Measurements from ENCODE around the gene CHRNA5. TPM values are rescaled to one million over a fixed set of nuclear protein-coding genes. Genes with fewer than 3 reads are reported as not detected.
A peak's percentile ranks its signal among the peaks of the same experiment; 100 is the strongest.

Gene CHRNA5
- total RNA-seq, 2 donors from 2014 or later, result 0.74 to 3.1 TPM

DNA sequence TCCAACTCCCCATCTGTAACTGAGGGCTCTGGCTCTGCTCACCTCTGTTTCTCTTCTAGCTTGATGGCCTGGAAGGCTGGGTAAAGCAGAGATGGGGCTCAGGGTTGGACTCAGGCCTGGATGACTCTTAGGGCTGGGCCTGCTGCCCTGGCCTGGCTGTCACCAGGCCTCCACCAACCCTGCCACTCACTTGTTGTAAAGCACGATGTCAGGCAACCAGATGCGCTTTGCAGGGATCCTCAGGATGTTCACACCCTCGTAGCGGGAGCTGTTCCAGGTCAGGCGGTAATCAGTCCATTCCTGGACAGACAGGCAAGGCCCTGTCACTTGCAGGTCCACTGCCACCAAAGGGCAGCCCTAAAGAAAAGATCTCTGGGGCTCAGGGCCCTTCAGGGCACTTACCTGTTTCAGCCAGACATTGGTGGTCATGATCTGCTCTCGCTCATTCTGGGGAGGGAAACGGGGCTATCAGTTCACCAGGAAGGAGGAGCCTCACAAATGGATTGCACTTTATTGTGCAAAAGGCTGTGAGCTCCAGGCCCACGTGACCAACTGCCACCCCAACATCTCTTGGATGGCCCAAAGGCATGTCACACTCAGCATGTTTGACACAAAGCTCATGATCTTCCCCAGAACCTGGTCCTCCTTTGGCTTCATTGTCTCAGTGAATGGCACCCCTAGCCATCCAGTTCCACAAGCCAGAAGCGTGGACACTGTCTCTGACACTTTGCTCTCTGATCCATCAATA is 65.7 kb downstream of the CHRNA5 start:
- intact Hi-C loops (cut with DNase I), result no loop called here
- peak; percentile 52 for DNase-seq (ENCODE audit: low spot score)

DNA sequence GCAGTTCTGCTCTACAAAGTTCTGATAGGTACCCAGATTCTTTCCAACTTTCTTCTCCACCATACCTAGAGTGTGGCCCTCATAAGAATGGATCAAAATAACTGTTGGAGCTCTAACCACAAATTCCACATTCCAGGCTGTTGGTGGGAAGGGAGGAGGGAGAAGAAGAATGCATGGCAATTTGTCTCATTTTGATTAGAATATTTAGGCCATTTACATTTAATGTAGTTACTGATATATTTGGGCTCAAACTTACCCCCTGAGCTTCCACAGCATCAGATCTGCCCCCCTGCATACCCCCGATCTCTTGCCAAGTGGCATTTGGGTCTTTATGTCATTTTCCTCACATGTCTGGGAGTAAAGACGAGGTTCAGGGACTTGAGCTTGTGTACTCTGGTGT is 68.0 kb downstream of the CHRNA5 start:
- intact Hi-C loops (cut with DNase I), result no loop called here
- no peak for DNase-seq (ENCODE audit: low spot score)

DNA sequence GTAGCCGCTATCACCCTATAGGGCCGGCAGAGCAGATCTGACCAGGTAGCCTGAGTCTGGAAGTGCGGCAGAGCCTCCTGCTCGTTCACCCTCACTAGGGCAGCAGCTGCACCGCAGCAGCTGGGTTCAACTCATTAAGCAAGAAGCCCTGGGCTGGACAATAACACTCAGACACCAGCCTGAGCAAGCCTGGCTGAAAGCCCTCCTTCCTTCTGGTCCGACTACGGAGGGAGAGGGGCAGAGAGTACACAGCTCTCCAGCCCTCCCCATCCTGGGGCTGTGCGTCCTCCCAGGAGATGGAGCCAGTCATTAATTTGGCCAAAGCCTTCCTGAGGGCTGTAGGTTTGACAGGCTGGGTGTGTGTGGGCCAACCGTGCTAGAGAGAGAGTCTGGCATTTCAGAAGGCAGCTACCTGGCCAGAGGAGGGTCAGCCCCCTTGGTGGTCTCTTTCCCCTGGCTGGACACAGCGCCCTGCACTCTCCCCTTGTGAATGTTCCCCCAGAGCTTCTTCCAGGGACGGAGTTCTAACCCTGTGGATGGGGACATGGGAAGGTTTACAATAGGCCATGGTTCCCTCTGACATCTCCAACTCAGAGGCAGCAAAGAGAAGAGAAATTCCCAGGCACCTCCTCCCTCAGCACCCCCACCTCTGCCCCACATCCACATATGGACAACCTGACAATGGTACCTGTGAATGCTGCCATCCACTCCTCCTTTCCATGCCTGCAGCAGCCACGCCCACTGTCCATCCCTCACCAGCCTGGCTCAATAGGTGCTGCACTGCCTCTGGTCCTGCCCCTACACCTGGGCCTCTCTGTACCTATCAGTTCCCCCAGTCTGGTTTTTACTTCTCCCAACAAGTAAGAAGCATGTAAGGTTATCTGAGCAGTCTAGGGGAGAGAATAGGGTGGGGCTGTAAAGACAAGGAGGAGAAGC is 69.2 kb downstream of the CHRNA5 start:
- peak; percentile 53 for DNase-seq (ENCODE audit: low spot score)
- intact Hi-C loops (cut with DNase I), result no loop called here

DNA sequence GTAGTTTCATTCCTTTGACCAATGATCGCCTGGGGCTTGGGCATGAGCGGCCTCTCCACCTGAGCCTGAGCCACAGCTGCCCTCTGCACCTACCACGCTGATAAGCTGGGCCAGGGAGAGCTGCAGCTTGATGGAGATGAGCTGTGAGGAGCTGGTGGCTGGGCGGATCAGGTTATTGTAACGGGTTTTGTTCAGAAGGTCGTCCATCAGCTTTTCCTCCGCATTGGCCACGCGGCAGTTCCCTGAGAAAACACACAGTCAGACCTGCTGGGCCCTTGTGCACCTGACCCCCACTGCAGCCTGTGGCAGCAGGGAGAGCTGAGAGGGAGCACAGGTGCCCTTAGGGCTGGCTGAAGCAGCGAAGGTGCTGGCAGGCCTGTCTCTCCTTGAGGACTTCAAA is 70.0 kb downstream of the CHRNA5 start:
- peak; percentile 69 for DNase-seq (ENCODE audit: low spot score)
- intact Hi-C loops (cut with DNase I), result no loop called here

DNA sequence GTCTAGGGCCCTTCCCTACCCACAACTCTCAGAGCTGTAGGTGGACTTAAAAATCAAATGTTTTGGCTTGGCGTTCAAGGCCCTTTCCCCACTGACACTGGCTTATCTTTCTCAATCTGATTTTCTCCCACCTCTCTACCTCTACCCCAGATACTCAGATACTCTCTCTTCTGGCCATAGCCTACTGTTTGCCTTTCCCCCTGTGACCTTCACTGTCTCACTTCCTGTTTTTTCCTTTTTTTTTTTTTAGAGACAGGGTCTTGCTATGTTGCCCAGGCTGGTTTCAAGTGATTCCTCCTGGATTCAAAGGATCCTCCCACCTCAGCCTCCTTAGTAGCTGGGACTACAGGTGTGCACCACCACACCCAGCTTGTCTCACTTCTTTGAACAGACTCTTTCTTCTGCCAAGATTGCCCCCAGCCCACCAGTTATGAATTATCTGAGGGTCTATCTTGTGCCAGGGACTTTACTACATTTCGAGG is 71.1 kb downstream of the CHRNA5 start:
- no peak for DNase-seq (ENCODE audit: low spot score)
- intact Hi-C loops (cut with DNase I), result no loop called here

DNA sequence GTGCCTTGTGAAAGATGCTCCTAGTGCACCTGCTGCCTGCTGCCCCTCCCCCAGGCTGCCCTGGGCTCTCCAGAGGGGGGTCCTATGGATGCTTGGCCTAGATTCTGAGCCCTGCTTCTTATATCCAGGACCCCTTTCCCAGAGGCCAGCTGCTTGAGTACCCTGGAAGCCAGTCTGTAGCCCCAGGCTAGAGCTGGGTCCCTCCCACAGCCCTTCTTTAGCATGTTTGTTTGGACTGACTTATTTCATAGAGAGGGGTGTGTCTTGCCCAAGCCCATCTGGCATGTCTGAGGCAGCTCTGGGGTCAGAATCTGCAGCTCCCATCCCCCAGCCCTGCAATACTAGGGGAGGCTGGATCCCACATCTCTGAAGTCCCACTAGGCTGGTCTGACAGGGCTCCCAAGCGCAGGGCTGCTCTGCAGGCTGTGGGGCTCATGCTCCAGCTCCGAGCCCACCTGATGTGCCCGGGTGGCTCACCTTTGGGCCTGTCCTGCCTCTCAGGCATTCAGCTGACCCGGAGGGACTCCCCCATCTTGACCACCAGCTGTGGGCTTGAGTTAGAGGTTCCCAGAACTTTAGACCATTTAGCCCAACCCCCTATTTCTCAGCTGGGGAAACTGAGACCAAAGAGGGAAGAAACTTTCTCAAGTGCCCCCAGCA is 72.6 kb downstream of the CHRNA5 start:
- intact Hi-C loops (cut with DNase I), result no loop called here
- DNase-seq (ENCODE audit: low spot score), result peak; percentile 56

DNA sequence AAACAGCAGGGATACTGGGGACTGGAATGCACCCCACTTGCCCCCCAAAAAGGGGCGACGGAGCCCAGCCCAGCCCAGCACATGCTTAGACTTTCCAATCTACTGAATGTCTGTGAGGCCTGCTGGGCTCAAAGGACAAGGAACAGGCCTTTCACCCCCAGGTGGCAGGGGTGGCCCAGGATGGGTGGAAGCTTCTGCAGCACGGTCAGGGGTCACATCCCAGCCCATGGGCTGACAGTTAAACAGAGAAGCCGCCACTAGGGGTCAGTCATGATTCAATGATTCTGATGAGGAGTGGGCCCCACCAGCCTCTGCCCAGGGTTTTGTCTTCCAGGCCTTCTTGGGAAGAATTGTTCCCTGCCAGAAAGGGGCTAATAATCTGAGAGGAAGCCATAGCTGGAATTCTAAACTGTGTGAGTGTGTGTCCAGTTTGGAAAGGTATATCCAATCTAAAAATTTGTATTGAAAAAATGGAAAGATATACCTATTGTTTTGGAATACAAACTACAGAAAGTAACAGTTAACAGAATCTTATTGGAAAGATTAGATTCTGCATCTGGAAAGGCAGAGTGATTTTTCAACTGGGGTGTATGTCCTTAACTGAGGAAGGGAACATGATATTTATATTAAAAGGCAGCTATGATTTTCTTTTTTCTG is 73.5 kb downstream of the CHRNA5 start:
- DNase-seq (ENCODE audit: low spot score), result peak; percentile 69

DNA sequence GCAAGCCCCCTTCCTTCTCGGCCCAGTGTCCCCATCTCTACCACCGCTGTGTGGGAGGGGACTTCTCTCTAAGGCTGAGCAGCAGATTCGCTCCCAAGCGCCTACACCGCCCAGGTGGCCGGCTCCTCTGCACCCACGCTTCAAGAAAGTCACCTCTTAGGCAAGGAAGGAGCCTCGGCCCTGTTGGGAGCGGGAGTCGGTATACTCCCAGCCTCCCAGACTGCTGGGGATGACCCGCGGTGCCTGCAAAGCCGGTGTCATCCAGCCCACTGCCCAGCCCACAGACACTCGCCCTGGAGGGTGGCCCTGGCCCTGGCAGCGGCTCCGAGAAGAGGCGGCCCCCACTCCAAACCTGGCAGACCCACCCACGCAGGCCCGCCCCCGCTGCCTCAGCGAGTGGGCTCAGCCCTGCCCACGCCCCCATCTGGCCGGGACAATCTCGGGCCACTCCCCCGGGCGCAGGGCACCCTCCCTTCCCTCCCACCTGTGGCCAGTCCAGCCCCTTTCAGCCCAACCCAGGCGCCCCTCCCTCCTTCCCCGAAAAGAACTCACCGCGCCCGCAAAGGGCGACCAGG is 75.3 kb downstream of the CHRNA5 start:
- DNase-seq (ENCODE audit: low spot score), result peak; percentile 68
- intact Hi-C loops (cut with DNase I), result no loop called here

More for the DNA sequence above, 73.5 kb downstream of the CHRNA5 start:
- intact Hi-C loops (cut with DNase I), result no loop called here

DNA sequence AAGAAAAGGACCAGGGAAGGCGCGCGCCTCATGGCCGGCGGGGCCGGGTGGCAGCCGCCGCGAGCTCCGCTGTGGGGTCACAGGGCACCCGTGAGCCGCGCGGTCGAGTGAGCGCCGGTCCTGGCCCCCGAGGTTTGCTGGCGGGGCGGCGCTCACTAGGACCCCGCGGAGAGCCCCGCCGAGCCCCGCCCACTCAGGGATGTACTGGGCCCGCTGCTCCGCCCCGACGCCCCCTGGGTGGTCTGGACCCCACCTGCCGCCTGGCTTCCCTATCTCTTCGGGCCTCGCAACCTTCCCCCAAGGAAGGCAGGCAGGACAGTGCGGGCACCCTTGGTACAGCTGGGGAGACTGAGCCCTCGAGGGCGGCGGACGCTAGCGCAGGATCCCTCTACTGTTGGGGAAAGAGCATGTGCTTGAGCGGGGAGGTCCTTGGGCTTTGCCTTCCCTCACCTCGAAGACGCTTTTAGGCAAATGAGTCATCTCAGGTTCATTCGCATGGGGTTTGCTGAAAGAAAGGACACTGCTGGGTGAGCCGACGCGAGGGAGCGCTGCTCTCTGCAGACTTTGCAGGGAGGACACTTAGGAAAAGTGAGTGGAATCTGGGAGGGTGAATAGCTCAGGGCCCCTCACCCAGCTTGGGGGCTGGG is 75.9 kb downstream of the CHRNA5 start, which contains the start of gene CHRNB4:
Gene CHRNB4 (minus strand): TSS at position 109 of the 647 bp plus-strand sequence. CDS start 77 bp downstream, at position 32.
- DNase-seq (ENCODE audit: low spot score), result peak; percentile 81
- intact Hi-C loops (cut with DNase I), result no loop called here

DNA sequence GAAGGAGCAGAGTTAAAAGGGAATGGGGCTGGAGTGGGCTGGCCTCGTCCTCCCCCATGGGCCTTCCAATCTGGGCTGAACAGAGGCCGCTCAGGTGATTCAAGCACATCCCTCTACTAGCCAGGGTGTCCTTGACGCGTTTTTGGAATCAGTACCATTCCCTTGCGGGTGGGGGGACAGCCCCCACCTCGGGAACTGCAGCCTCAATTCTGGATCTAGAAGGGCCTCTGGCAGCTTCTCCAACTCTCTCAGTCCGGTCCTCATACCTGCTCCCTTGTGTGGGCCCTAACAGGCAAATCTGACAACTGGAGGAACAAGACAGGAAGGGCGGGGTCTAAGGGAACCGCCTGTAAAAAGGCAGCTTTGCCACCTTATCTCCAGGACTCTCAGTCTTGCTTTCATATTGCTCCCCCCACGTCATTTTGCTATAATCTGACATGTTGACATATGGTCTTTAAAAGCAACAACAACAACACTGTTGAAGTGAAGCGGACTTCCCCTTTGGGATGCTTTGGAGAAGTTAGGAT is 76.5 kb downstream of the CHRNA5 start:
- intact Hi-C loops (cut with DNase I), result no loop called here

DNA sequence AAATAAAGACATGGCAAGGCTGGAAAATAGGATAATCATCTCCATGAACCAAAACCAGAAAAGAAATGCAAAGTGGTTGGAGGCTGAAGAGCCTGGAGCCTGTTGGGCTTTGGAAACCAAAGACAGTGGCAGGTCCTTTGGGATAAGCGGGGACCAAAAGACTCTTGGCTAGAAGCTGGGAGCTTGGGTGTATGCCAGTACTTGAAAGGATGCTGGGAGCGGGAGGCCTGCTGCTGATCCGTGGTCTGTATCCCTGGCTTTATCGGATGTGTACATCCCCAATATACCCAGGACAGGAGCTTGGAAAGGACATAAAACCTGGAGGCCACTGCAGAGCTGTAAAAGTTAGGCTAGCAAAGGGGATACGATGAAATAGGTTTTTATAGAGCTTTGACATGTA is 77.0 kb downstream of the CHRNA5 start:
- no peak for DNase-seq (ENCODE audit: low spot score)
- intact Hi-C loops (cut with DNase I), result no loop called here

More for the DNA sequence above, 76.5 kb downstream of the CHRNA5 start:
- DNase-seq (ENCODE audit: low spot score), result peak; percentile 62

Other genes with a start within 250 kb of the CHRNA5 start
- not detected for gene CRABP1, start 225.2 kb upstream of the CHRNA5 start, total RNA-seq
- 10 to 100 TPM; 37.8 to 43.1 TPM for gene IREB2, start 127.3 kb upstream of the CHRNA5 start, total RNA-seq
- 1 to 10 TPM; 4.2 to 4.3 TPM for gene HYKK, start 57.9 kb upstream of the CHRNA5 start, total RNA-seq
- 100 to 1,000 TPM; 120 to 144 TPM for gene PSMA4, start 25.1 kb upstream of the CHRNA5 start, total RNA-seq
- not detected for gene CHRNA3, start 55.5 kb downstream of the CHRNA5 start, total RNA-seq
- not detected for gene CHRNB4, start 75.7 kb downstream of the CHRNA5 start, total RNA-seq
- 1 to 10 TPM; 6.7 to 8.9 TPM for gene ADAMTS7, start 245.9 kb downstream of the CHRNA5 start, total RNA-seq